K562 (cell line): Measurements from ENCODE around the gene AMOTL1. TPM values are rescaled to one million over a fixed set of nuclear protein-coding genes. Genes with fewer than 3 reads are reported as not detected.

Source experiments
- BHLHE40 ChIP-seq: IDR thresholded peaks from 2 replicates; pipeline ENCODE4 v1.6.1; 2011; ENCODE audit warnings: low read length, improper control_type of control experiment
- BMI1 ChIP-seq: fragments of 150-350 bp; IDR thresholded peaks from 2 replicates; pipeline ENCODE4 v1.6.1; 2014; ENCODE audit warnings: low read length
- CBFA2T2 ChIP-seq: fragments of 450-650 bp; conservative IDR thresholded peaks from 2 replicates; pipeline ENCODE4 v1.6.1; 2017; ENCODE audit warnings: mild to moderate bottlenecking
- CBX3 ChIP-seq, 2 experiments: IDR thresholded peaks; 1 replicate in 1 of 2; 2 replicates in 1 of 2; pipeline ENCODE4 v1.6.1; 2012; ENCODE audit warnings: inconsistent platforms in 2 of 2, low read length in 2 of 2, borderline replicate concordance in 1 of 2, control low read depth in 1 of 2
- MECOM ChIP-seq: fragments of 250-450 bp; sonication (Bioruptor Pico); IDR thresholded peaks from 2 replicates; pipeline ENCODE4 v1.8.0; 2022; ENCODE audit warnings: inconsistent platforms
- MYC ChIP-seq, 2 experiments: fragments of 250-450 bp in 1 of 2; sonication (Bioruptor Pico) in 1 of 2; IDR thresholded peaks; 2 replicates each; pipeline versions ENCODE4 v1.5.1 to v1.6.1; 2012 to 2021; ENCODE audit warnings: low read depth in 2 of 2, borderline replicate concordance in 1 of 2, improper control_type of control experiment in 1 of 2, low read length in 1 of 2, mild to moderate bottlenecking in 1 of 2, moderate library complexity in 1 of 2
- NFIC ChIP-seq: fragments of 450-650 bp; IDR thresholded peaks from 2 replicates; pipeline ENCODE4 v1.6.1; 2017; ENCODE audit warnings: mild to moderate bottlenecking, inconsistent platforms
- OTX1 ChIP-seq: fragments of 450-650 bp; formaldehyde crosslinking; IDR thresholded peaks from 2 replicates; pipeline ENCODE4 v1.4.0; 2022; ENCODE audit warnings: mild to moderate bottlenecking
- POLR2AphosphoS2 ChIP-seq: IDR thresholded peaks from 2 replicates; pipeline ENCODE4 v1.6.1; 2012; ENCODE audit warnings: low read length, improper control_type of control experiment
- POLR2AphosphoS5 ChIP-seq: IDR thresholded peaks from 2 replicates; pipeline ENCODE4 v1.6.1; 2011; ENCODE audit warnings: mild to moderate bottlenecking, low read depth, low read length, moderate library complexity; ENCODE audit not compliant: control insufficient read depth, insufficient read depth
- PPARD ChIP-seq: fragments of 250-450 bp; sonication (Bioruptor Pico); IDR thresholded peaks from 2 replicates; pipeline ENCODE4 v1.8.0; 2022; ENCODE audit warnings: inconsistent platforms, mild to moderate bottlenecking, moderate library complexity
- RCOR1 ChIP-seq, 2 experiments: IDR thresholded peaks; 2 replicates each; pipeline ENCODE4 v1.6.1; 2012; ENCODE audit warnings: low read depth in 2 of 2, low read length in 2 of 2, borderline replicate concordance in 1 of 2, improper control_type of control experiment in 1 of 2
- SMARCA5 ChIP-seq: fragments of 450-650 bp; IDR thresholded peaks from 2 replicates; pipeline ENCODE4 v1.6.1; 2016
- SRF ChIP-seq, 2 experiments: fragments of 250-450, 450-650 bp in 1 of 2; sonication (Bioruptor Pico) in 1 of 2; sonication (generic) in 1 of 2; formaldehyde crosslinking; IDR thresholded peaks; 2 replicates each; pipeline versions ENCODE4 v1.5.0 to v1.5.1; 2020 to 2022; ENCODE audit warnings: mild to moderate bottlenecking in 1 of 2, missing genetic modification reagents in 1 of 2
- SUPT5H ChIP-seq: fragments of 450-650 bp; IDR thresholded peaks from 2 replicates; pipeline ENCODE4 v1.6.1; 2016
- ZEB2 ChIP-seq: fragments of 450-650 bp; IDR thresholded peaks from 2 replicates; pipeline ENCODE4 v1.6.1; 2016
- ZFP1 ChIP-seq: fragments of 450-650 bp; formaldehyde crosslinking; IDR thresholded peaks from 2 replicates; pipeline ENCODE4 v1.4.0; 2020; ENCODE audit warnings: mild to moderate bottlenecking, mixed read lengths
- ZNF253 ChIP-seq: fragments of 250-450 bp; sonication (Bioruptor Pico); conservative IDR thresholded peaks from 2 replicates; pipeline ENCODE4 v1.6.1; 2021; ENCODE audit warnings: mild to moderate bottlenecking
- polyA plus RNA-seq, 8 experiments: library from polyadenylated mRNA; depleted of rRNA in 4 of 8; stranded (reverse) in 5 of 8; unstranded in 3 of 8; fragments of >200 nt; fragmentation: Nextera tagmentation in 2 of 8; fragmentation: Illumina TruSeq in 1 of 8; extraction: Ambion mirVana in 2 of 8; extraction: Trizol in 1 of 8; gene quantifications; 2 replicates each; pipeline versions ENCODE4 v1.2.1 to v1.2.3, GENCODE V29; 2011 to 2014; ENCODE audit warnings: inconsistent platforms in 1 of 8, missing spikeins in 1 of 8
- total RNA-seq, 7 experiments: library from RNA; depleted of rRNA in 6 of 7; stranded (reverse); fragments of >200 nt in 6 of 7; fragmentation: Illumina TruSeq in 2 of 7; extraction: Trizol in 2 of 7; gene quantifications; 2 replicates each; pipeline versions ENCODE4 v1.2.1 to v1.2.3, GENCODE V29; 2011 to 2021; ENCODE audit warnings: low replicate concordance in 1 of 7
- TF ChIP-seq, protein P1 (sequence below): sonication (generic); formaldehyde crosslinking; IDR thresholded peaks from 2 replicates; pipeline ENCODE4 v1.9.0; 2022; ENCODE audit warnings: mild to moderate bottlenecking, missing genetic modification reagents
- TF ChIP-seq, protein P2 (sequence below): sonication (generic); formaldehyde crosslinking; IDR thresholded peaks from 2 replicates; pipeline ENCODE4 v1.8.0; 2022; ENCODE audit warnings: mild to moderate bottlenecking, missing genetic modification reagents
- TF ChIP-seq, protein P3 (sequence below), 2 experiments: IDR thresholded peaks in 1 of 2; conservative IDR thresholded peaks in 1 of 2; 2 replicates each; pipeline ENCODE4 v1.6.1; 2016; ENCODE audit warnings: low read depth in 2 of 2, mild to moderate bottlenecking in 1 of 2, missing compliant biosample characterization in 1 of 2, missing genetic modification characterization in 1 of 2, moderate library complexity in 1 of 2

Gene AMOTL1
- total and polyA plus RNA-seq, 9 of the 15 experiments (the other 6 are each of a cell fraction or from before 2014, with no cell fraction given), result 4.0 to 35.4 (median 14.0) TPM

DNA sequence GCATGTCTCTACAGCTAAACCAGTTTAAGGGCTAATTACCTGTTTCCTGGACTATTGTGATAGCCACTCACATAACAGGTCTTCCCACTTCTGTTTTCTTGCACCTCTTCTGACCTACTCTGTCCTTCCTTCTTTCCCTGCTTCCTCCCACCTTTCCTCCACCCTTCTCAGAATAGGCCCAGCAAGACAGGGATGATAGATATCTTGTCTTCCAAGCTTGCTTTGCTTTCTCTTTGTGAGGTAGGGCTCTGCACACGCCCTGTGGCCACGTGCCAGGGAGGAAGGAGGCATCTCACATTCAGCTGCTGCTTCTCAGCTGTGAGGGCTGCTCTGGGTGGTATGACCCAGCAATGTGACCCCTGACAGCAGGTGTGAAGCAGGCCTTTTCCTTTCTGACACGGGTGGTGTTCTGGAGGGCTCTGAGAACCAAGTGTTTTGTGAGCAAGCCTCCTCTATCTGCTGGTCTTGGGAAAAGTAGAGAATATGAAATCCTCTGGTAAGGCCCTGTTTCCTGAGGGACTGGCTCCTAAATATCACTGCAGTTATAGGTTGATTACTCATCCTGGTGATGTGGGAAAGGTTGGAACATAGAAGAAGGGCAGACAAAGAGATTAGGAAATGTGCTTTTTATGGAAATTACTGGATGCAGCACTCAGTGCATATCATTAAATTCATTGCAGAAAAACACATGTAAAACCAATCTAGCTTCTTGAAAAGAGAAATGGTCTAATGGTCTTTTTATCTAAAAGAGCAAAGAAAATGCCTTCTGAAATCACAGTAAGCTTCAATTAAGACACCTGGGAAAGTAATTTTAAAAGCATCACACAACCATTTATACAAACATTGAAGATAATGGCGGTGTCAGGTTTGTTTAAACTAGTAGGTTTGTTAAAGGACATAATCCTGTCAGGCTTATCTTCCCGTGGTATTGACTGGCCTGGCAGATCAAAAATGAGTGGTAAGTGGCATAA lies 8.5 kb downstream of the AMOTL1 start (continued):
- TF ChIP-seq, protein P1, sequence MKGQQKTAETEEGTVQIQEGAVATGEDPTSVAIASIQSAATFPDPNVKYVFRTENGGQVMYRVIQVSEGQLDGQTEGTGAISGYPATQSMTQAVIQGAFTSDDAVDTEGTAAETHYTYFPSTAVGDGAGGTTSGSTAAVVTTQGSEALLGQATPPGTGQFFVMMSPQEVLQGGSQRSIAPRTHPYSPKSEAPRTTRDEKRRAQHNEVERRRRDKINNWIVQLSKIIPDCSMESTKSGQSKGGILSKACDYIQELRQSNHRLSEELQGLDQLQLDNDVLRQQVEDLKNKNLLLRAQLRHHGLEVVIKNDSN (CRISPR knock-in tag), result peak; percentile 35; the same call in 1 of the 2 replicates
- TF ChIP-seq BHLHE40 (peak; percentile 84), ZFP1 (CRISPR knock-in tag) (no peak), ZEB2 (peak; percentile 69), CBFA2T2 (0 out of 2 replicates have a peak, but pooled peaks have one; percentile 11), MECOM (CRISPR knock-in tag) (peak; percentile 92), POLR2AphosphoS2 (no peak), CBX3 (IDR thresholded peaks at IDR 0.05; ENCODE audit: borderline replicate concordance in 1 of 2, low read length in 2 of 2) (no peak), NFIC (peak; percentile 56), SMARCA5 (no peak), SRF (CRISPR knock-in tag; IDR thresholded peaks at IDR 0.05) (peak in 1 of 2 experiments; percentile 54; a peak in 1 of 4 replicates), POLR2AphosphoS5 (no peak), OTX1 (CRISPR knock-in tag) (0 out of 2 replicates have a peak, but pooled peaks have one; percentile 37), RCOR1 (IDR thresholded peaks at IDR 0.05; ENCODE audit: borderline replicate concordance in 1 of 2, low read depth in 2 of 2, low read length in 2 of 2) (peak in 1 of 2 experiments; percentile 45; a peak in 1 of 4 replicates), SUPT5H (no peak), ZNF253 (CRISPR knock-in tag) (no peak), BMI1 (no peak), PPARD (no peak), MYC (IDR thresholded peaks at IDR 0.05; ENCODE audit: low read depth, low read length) (peak; percentile 34; the same call in 1 of the 2 replicates), MYC (CRISPR knock-in tag; IDR thresholded peaks at IDR 0.05; ENCODE audit: borderline replicate concordance, low read depth) (no peak)
- TF ChIP-seq, protein P2, sequence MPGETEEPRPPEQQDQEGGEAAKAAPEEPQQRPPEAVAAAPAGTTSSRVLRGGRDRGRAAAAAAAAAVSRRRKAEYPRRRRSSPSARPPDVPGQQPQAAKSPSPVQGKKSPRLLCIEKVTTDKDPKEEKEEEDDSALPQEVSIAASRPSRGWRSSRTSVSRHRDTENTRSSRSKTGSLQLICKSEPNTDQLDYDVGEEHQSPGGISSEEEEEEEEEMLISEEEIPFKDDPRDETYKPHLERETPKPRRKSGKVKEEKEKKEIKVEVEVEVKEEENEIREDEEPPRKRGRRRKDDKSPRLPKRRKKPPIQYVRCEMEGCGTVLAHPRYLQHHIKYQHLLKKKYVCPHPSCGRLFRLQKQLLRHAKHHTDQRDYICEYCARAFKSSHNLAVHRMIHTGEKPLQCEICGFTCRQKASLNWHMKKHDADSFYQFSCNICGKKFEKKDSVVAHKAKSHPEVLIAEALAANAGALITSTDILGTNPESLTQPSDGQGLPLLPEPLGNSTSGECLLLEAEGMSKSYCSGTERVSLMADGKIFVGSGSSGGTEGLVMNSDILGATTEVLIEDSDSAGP (CRISPR knock-in tag), result no peak
- TF ChIP-seq, protein P3, sequence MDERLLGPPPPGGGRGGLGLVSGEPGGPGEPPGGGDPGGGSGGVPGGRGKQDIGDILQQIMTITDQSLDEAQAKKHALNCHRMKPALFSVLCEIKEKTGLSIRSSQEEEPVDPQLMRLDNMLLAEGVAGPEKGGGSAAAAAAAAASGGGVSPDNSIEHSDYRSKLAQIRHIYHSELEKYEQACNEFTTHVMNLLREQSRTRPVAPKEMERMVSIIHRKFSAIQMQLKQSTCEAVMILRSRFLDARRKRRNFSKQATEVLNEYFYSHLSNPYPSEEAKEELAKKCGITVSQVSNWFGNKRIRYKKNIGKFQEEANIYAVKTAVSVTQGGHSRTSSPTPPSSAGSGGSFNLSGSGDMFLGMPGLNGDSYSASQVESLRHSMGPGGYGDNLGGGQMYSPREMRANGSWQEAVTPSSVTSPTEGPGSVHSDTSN (CRISPR knock-in tag; IDR thresholded peaks at IDR 0.05; ENCODE audit: low read depth), result no peak
- TF ChIP-seq, protein P3 (tag; conservative IDR thresholded peaks at IDR 0.05; ENCODE audit: low read depth), result peak; percentile 71
